IPS-18a (cell line): ENCODE results near the gene RAI1.

Experiments used
- H3K27ac ChIP-seq: one replicate; pipeline ENCODE4 v1.5.1; 2013; ENCODE audit warnings: low read length
- H3K27me3 ChIP-seq: one replicate; pipeline ENCODE4 v1.6.1; 2013; ENCODE audit warnings: mild to moderate bottlenecking, low read length; ENCODE audit not compliant: control insufficient read depth, insufficient read depth
- H3K36me3 ChIP-seq: one replicate; pipeline ENCODE4 v1.6.1; 2013; ENCODE audit warnings: low read depth, low read length; ENCODE audit not compliant: control insufficient read depth
- H3K4me1 ChIP-seq: one replicate; pipeline ENCODE4 v1.6.1; 2013; ENCODE audit warnings: low read depth, low read length; ENCODE audit not compliant: control insufficient read depth
- H3K4me3 ChIP-seq: one replicate; pipeline ENCODE4 v1.5.1; 2013; ENCODE audit warnings: low read length
- H3K9ac ChIP-seq: one replicate; pipeline ENCODE4 v1.6.1; 2013; ENCODE audit warnings: mild to moderate bottlenecking, low read length, moderate library complexity
- H3K9me3 ChIP-seq: one replicate; pipeline ENCODE4 v1.6.1; 2013; ENCODE audit warnings: low read depth, low read length; ENCODE audit not compliant: control insufficient read depth

The RAI1 gene

DNA sequence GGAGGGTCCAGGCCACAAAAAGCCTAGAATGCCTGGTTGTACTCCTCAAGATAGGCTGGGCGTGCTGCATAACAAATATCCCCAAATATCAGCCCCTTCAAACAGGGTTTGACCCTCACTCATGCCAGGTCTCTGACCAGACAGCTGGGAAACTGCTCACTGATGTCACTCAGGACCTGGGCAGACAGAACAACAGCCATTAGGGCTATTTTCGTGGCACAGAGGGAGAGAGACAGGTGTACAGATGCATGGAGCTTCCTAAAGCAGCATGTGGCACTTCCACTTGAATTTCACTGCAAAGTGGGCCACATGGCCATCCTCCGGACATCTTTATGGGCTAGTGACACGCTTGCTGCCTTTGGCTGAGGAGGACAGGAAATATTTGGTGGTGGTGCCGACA is 82.5 kb downstream of the RAI1 start:
- Histone ChIP-seq H3K4me1 (peaks cover 5% of the 10 kb centered on the region), H3K27ac (no peak overlapping the region), H3K4me3 (no peak overlapping the region)

DNA sequence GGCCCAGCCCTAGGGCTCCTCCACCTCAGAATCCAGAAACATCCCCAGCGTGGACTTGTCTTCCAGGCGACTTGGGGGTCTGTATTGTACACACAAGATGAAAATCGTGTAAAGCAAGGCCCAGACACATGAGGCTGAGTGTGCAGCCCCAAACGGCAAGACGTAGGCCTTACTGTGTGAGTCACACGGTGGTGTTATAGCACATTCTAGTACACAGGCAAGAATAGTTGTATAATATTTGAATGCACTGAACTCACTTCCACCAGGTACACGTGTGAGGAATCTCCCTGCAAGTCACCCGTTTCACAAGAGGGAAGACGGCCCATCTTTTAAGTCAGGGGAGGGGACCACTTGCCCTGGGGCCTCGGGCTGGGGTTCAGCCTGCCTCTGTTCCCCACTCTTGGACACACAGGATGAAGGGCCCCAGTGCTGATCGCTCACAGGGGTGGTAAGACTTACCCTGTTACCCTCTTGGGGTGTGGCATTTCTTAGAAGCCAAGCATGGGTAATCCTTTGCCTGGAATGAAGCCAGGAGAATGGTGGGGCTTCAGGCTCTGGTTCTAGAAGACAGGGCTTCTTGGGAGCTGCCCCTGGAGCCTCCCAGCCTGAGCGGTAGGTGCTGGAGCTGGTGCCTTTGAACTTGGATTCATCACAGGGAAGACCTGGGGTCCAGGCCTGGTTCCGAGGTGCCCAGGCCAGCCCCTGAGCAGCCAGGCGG is 84.3 kb downstream of the RAI1 start:
- H3K4me3 ChIP-seq: no peak overlapping the region
- H3K9ac ChIP-seq: no peak overlapping the region
- H3K27ac ChIP-seq: no peak overlapping the region
- H3K36me3 ChIP-seq: no peaks in the 10 kb centered on the region
- H3K27me3 ChIP-seq: no peaks in the 10 kb centered on the region
- H3K4me1 ChIP-seq: peaks cover 5% of the 10 kb centered on the region
- no peaks in the 10 kb centered on the region for H3K9me3 ChIP-seq

More for the DNA sequence above, 82.5 kb downstream of the RAI1 start:
- H3K27me3 ChIP-seq: no peaks in the 10 kb centered on the region
- H3K9me3 ChIP-seq: no peaks in the 10 kb centered on the region
- no peaks in the 10 kb centered on the region for H3K36me3 ChIP-seq
- H3K9ac ChIP-seq: no peak overlapping the region

- Histone ChIP-seq H3K36me3 (no peaks in the 10 kb centered on the region), H3K27me3 (no peaks in the 10 kb centered on the region), H3K4me1 (peaks cover 5% of the 10 kb centered on the region), H3K9ac (no peak overlapping the region), H3K9me3 (no peaks in the 10 kb centered on the region), H3K4me3 (no peak overlapping the region), H3K27ac (no peak overlapping the region)
Observed at GRCh38 chr17:17766077-17766743, 85.0 kb downstream of the RAI1 start.

DNA sequence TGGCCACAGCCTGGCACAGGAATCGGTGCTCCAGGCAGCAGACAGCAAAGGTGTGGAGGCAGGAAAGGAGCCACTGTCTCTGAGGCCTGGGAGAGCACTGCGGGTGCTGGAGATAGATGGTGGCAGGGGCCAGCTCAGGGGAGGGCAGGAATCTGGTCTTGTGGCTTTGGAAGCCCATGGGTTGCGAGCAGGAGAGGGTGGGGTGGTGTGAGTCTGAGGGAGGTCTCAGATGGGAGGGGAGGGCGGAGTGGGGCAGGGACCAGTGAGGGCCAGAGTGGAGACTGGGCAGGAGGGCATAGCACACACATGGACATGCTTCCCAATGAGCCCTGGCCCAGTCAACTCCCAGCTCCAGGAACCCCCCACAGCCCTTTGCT is 85.5 kb downstream of the RAI1 start:
- Histone ChIP-seq H3K9me3 (no peaks in the 10 kb centered on the region), H3K9ac (no peak overlapping the region), H3K4me1 (peaks cover 5% of the 10 kb centered on the region), H3K27ac (no peak overlapping the region), H3K36me3 (no peaks in the 10 kb centered on the region), H3K27me3 (no peaks in the 10 kb centered on the region), H3K4me3 (no peak overlapping the region)

DNA sequence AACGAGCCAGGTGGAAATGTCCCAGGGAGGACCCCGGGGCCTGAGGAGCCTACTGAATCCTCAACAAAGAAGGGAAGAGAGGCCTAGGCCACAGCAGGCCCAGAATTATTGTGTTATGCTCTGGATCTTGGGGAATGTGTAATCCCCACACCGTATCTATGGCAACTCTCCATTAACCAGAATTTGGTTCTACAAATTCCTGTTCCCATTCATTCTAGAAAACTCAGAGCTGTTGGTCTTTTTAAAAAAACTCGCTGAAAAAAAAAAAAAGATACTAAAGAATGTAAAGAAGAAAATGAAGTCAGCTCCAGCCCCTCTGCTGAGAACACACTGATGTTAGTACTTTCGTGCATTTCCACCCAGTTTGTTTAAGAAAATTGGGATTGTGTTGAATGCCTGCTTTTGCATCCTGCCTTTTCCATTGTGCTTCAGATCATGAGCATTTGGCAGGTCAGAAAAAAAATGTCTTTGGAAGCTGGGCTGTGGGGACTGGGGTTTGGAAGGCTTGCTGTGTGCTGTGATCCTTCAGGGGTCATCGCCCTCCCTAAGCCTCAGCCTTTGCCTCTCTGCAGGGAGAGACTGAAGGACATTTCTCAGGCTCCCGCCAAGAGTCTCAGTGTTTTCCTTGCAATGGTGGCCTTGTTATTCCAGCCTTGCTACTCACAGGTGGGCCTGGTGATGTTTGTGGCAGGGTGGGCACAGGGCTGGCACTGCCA is 86.1 kb downstream of the RAI1 start:
- Histone ChIP-seq H3K9ac (no peak overlapping the region), H3K27ac (no peak overlapping the region), H3K36me3 (no peaks in the 10 kb centered on the region), H3K9me3 (no peaks in the 10 kb centered on the region), H3K4me3 (no peak overlapping the region), H3K27me3 (no peaks in the 10 kb centered on the region), H3K4me1 (peaks cover 5% of the 10 kb centered on the region)

- Histone ChIP-seq H3K9ac (no peak overlapping the region), H3K27ac (no peak overlapping the region), H3K36me3 (no peaks in the 10 kb centered on the region), H3K9me3 (no peaks in the 10 kb centered on the region), H3K4me1 (peaks cover under 1% of the 10 kb centered on the region), H3K4me3 (no peak overlapping the region), H3K27me3 (no peaks in the 10 kb centered on the region)
Observed at GRCh38 chr17:17767887-17768418, 86.7 kb downstream of the RAI1 start.

- no peak overlapping the region for H3K4me3 ChIP-seq
- H3K4me1 ChIP-seq: no peaks in the 10 kb centered on the region
- no peak overlapping the region for H3K27ac ChIP-seq
- H3K9me3 ChIP-seq: no peaks in the 10 kb centered on the region
- no peaks in the 10 kb centered on the region for H3K36me3 ChIP-seq
- H3K27me3 ChIP-seq: no peaks in the 10 kb centered on the region
- H3K9ac ChIP-seq: no peak overlapping the region
Observed at GRCh38 chr17:17768424-17769088, 87.3 kb downstream of the RAI1 start.

GRCh38 chr17:17769869-17770631 is 88.8 kb downstream of the RAI1 start:
- H3K4me3 ChIP-seq: no peak overlapping the region
- H3K9ac ChIP-seq: no peak overlapping the region
- H3K4me1 ChIP-seq: no peaks in the 10 kb centered on the region
- H3K27ac ChIP-seq: no peak overlapping the region
- no peaks in the 10 kb centered on the region for H3K36me3 ChIP-seq
- H3K27me3 ChIP-seq: no peaks in the 10 kb centered on the region
- H3K9me3 ChIP-seq: no peaks in the 10 kb centered on the region

DNA sequence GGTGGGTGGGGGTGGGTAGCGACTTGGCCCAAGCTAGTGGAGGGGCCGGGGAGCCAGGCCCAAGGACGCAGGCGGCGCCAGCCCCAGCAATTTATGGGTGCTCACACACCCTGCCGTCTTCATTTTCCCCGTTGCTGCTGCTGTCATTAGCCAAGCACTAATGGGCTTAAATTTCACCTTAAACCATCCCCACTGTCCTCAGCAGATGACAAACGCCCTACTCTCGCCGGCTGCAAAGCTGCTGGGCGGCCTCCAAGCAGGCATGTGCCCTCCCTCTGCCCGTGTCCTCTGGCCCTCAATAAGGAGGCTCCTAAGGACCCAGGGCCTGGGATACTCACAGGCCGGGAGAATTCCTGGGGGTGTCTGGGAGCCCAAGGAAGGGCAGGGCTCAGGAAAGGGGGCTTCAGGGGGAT is 89.4 kb downstream of the RAI1 start:
- H3K4me3 ChIP-seq: no peak overlapping the region
- no peaks in the 10 kb centered on the region for H3K27me3 ChIP-seq
- no peaks in the 10 kb centered on the region for H3K36me3 ChIP-seq
- no peaks in the 10 kb centered on the region for H3K4me1 ChIP-seq
- H3K9ac ChIP-seq: no peak overlapping the region
- H3K9me3 ChIP-seq: no peaks in the 10 kb centered on the region
- H3K27ac ChIP-seq: no peak overlapping the region

DNA sequence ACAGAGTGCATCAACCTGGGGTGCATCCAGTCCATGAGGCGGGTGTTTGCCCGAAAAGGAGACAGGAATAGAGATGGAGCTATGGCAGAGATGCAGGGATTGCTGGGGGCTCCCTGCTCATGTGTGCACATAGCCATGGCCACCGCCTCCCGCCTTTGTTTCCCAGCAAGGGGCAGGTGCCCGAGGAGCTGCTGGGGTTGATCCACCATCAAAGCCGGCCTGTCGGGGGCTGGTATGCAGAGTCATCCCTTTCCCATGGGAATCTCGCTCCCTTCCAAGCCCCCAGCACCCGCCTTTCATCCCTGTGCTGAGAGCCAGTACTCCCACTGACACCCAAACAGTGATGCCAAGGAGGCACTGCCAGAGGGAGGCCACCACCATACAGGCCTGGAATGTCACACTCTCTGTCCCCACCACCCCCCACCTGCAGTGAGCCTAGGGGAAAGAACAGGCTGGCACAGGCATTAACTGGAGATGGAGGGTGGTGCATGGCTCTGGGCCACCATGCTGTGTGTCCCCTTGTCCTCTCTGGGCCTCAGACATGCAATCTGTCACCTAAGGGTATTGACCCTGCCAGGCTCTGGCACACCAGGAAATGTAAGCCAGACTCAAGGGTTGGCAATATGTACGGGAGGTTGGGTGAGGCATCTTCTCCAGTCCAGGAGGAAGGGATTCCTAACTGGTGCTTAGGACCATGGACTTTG is 90.4 kb downstream of the RAI1 start:
- H3K27me3 ChIP-seq: no peaks in the 10 kb centered on the region
- H3K27ac ChIP-seq: no peak overlapping the region
- no peaks in the 10 kb centered on the region for H3K36me3 ChIP-seq
- no peaks in the 10 kb centered on the region for H3K4me1 ChIP-seq
- no peaks in the 10 kb centered on the region for H3K9me3 ChIP-seq
- no peak overlapping the region for H3K9ac ChIP-seq
- no peak overlapping the region for H3K4me3 ChIP-seq
